GM12878 (cell line): ENCODE measurements around the gene LFNG. TPM values are rescaled to one million over a fixed set of nuclear protein-coding genes. Genes with fewer than 3 reads are reported as not detected.

Experiments used
- ATAC-seq: fragments of 200-7000 bp; cut with Tn5 transposase; 3 replicates; pipeline ENCODE4 v1.9.1; 2020; ENCODE audit warnings: mild to moderate bottlenecking, moderate library complexity
- BruUV-seq: library from RNA; stranded (reverse); fragments of 400-500 nt; replicated peaks from 2 replicates; lab custom pipeline; 2021; lab: Mats Ljungman, UMichigan
- CTCF ChIA-PET: fragments of 300-600 bp; sonication (Branson Sonifier 250); formaldehyde crosslinking; extraction: SDS; loops from one replicate; lab custom pipeline; 2021; ENCODE audit warnings: inconsistent platforms; lab: Yijun Ruan, JAX
- POLR2A ChIA-PET: fragments of 350-600 bp; formaldehyde crosslinking; extraction: SDS; loops from one replicate; lab custom pipeline; 2021; ENCODE audit warnings: inconsistent platforms; lab: Charles Lee
- RAD21 ChIA-PET: fragments of 300-600 bp; sonication (Branson Sonifier 250); formaldehyde crosslinking; loops from one replicate; lab custom pipeline; 2023; ENCODE audit warnings: antibody characterized with exemption; ENCODE audit not compliant: unreplicated experiment; lab: Charles Lee
- SMC1A ChIA-PET: fragments of 300-600 bp; sonication (Branson Sonifier 250); formaldehyde crosslinking; loops from one replicate; lab custom pipeline; 2023; ENCODE audit not compliant: unreplicated experiment, uncharacterized antibody; lab: Charles Lee
- DNase-seq: peaks from one replicate; pipeline ENCODE4 v3.0.0-alpha.2; 2011; ENCODE audit warnings: low read depth, low spot score
- FAIRE-seq: peaks from 3 replicates; lab custom pipeline; 2011; peaks lifted over from hg19 to GRCh38; lab: Jason Lieb, UNC
- H2AFZ ChIP-seq: 2 replicates; pipeline ENCODE4 v1.6.0; 2011; ENCODE audit warnings: low read depth, low read length, control low read depth; ENCODE audit not compliant: control insufficient read depth
- H3K27ac ChIP-seq: 2 replicates; pipeline ENCODE4 v1.5.1; 2011; ENCODE audit warnings: control low read depth; ENCODE audit not compliant: control insufficient read depth, insufficient read depth
- H3K27me3 ChIP-seq, 2 experiments: replicated peaks in 1 of 2; 2 replicates each; pipeline versions ENCODE4 v1.6.0 to v1.6.1; 2011; ENCODE audit warnings: low read length in 1 of 2; ENCODE audit not compliant: control insufficient read depth in 2 of 2, insufficient read depth in 2 of 2
- H3K36me3 ChIP-seq, 2 experiments: 2 replicates each; pipeline ENCODE4 v1.5.1; 2011; ENCODE audit warnings: low read length in 1 of 2; ENCODE audit not compliant: control insufficient read depth in 2 of 2, insufficient read depth in 2 of 2
- H3K4me1 ChIP-seq: 2 replicates; pipeline ENCODE4 v1.6.1; 2011; ENCODE audit warnings: mild to moderate bottlenecking, low read length, moderate library complexity, mixed read lengths; ENCODE audit not compliant: control insufficient read depth, insufficient read depth
- H3K4me2 ChIP-seq: 2 replicates; pipeline ENCODE4 v1.6.0; 2011; ENCODE audit warnings: control low read depth; ENCODE audit not compliant: control insufficient read depth, insufficient read depth
- H3K4me3 ChIP-seq: fragments of 200-600 bp; sonication (generic); 2 replicates; pipeline ENCODE4 v1.5.1; 2016
- H3K79me2 ChIP-seq: 2 replicates; pipeline ENCODE4 v1.6.0; 2011; ENCODE audit warnings: low read length; ENCODE audit not compliant: control insufficient read depth, insufficient read depth
- H3K9ac ChIP-seq: 2 replicates; pipeline ENCODE4 v1.8.0; 2011; ENCODE audit warnings: low read length, control low read depth, mixed read lengths; ENCODE audit not compliant: control insufficient read depth, insufficient read depth
- H3K9me3 ChIP-seq: replicated peaks from 3 replicates; pipeline ENCODE4 v1.5.1; 2011; ENCODE audit warnings: mild to moderate bottlenecking, low read length; ENCODE audit not compliant: control insufficient read depth, insufficient read depth
- H4K20me1 ChIP-seq: 2 replicates; pipeline ENCODE4 v1.6.0; 2011; ENCODE audit not compliant: control insufficient read depth, insufficient read depth
- KAT2A ChIP-seq: conservative IDR thresholded peaks from 2 replicates; pipeline ENCODE4 v1.6.1; 2011; ENCODE audit warnings: low read depth, low read length; ENCODE audit not compliant: control insufficient read depth
- PML ChIP-seq: IDR thresholded peaks from 2 replicates; pipeline ENCODE4 v1.6.1; 2012; ENCODE audit warnings: low read length, inconsistent platforms
- SIX5 ChIP-seq: IDR thresholded peaks from 2 replicates; pipeline ENCODE4 v1.6.1; 2011; ENCODE audit warnings: mild to moderate bottlenecking, low read depth, low read length, moderate library complexity; ENCODE audit not compliant: severe bottlenecking
- ZBED1 ChIP-seq: IDR thresholded peaks from 2 replicates; pipeline ENCODE4 v1.6.1; 2016; ENCODE audit warnings: borderline replicate concordance
- WGBS: methylation state at CpG from one replicate; pipeline ENCODE4 v1.1.6; 2016; ENCODE audit warnings: low lambda C conversion rate; ENCODE audit not compliant: insufficient replicate concordance, insufficient coverage; ENCODE audit errors: missing lambda C conversion rate; 5-methylcytosine and 5-hydroxymethylcytosine counted together
- in situ Hi-C: fragments of 300-500 bp; cut with MboI; formaldehyde crosslinking; loops from 9 replicates; pipeline ENCODE4 v1.14.3; 2018; ENCODE audit warnings: mixed read lengths
- intact Hi-C: fragments of 100-400 bp; cut with micrococcal nuclease; formaldehyde crosslinking; loops from one replicate; pipeline ENCODE4 v1.14.2; 2022; ENCODE audit not compliant: unreplicated experiment
- polyA plus RNA-seq, 11 experiments: library from polyadenylated mRNA; depleted of rRNA in 4 of 11; unstranded in 6 of 11; stranded (reverse) in 5 of 11; fragments of >200 nt; fragmentation: Nextera tagmentation in 4 of 11; fragmentation: Illumina TruSeq in 1 of 11; extraction: Ambion mirVana in 4 of 11; extraction: Trizol in 1 of 11; gene quantifications; 1 replicate in 1 of 11; 2 replicates in 10 of 11; pipeline versions ENCODE4 v1.2.1 to v1.2.3, GENCODE V29; 2011 to 2016; ENCODE audit warnings: inconsistent platforms in 2 of 11, missing spikeins in 2 of 11, low read depth in 1 of 11
- total RNA-seq, 4 experiments: library from RNA; depleted of rRNA in 3 of 4; stranded (reverse); fragments of >200 nt in 3 of 4; fragmentation: Illumina TruSeq in 1 of 4; extraction: Trizol in 1 of 4; gene quantifications; 2 replicates each; pipeline versions ENCODE4 v1.2.1 to v1.2.3, GENCODE V29; 2013 to 2021
- TF ChIP-seq, protein P1 (sequence below), 3 experiments: IDR thresholded peaks in 2 of 3; conservative IDR thresholded peaks in 1 of 3; 2 replicates each; pipeline ENCODE4 v1.5.1; 2011; ENCODE audit warnings: low read depth in 3 of 3, low read length in 3 of 3, mild to moderate bottlenecking in 3 of 3, control low read depth in 2 of 3, moderate library complexity in 2 of 3, inconsistent platforms in 1 of 3, mixed read lengths in 1 of 3; ENCODE audit not compliant: control insufficient read depth in 2 of 3, insufficient read depth in 1 of 3; ENCODE audit errors: extremely low read depth in 1 of 3
- TF ChIP-seq, protein P2 (sequence below): IDR thresholded peaks from 2 replicates; pipeline ENCODE4 v1.6.1; 2011; ENCODE audit warnings: mild to moderate bottlenecking, low read depth, low read length, moderate library complexity; ENCODE audit not compliant: insufficient replicate concordance
- TF ChIP-seq, protein P3 (sequence below): fragments of 450-650 bp; IDR thresholded peaks from 2 replicates; pipeline ENCODE4 v1.6.1; 2018; ENCODE audit warnings: borderline replicate concordance, mild to moderate bottlenecking; ENCODE audit not compliant: partially characterized antibody
- TF ChIP-seq, protein P4 (sequence below): IDR thresholded peaks from 2 replicates; pipeline ENCODE4 v1.6.1; 2011; ENCODE audit warnings: borderline replicate concordance, low read depth, mild to moderate bottlenecking, moderate library complexity, mixed read lengths, low read length; ENCODE audit not compliant: insufficient read depth; ENCODE audit errors: extremely low read length

Gene LFNG
- total and polyA plus RNA-seq, 10 of the 15 experiments (the other 5 are each of a cell fraction or from before 2014, with no cell fraction given): 0.09 to 0.68 (median 0.33) TPM; not detected in 2

DNA sequence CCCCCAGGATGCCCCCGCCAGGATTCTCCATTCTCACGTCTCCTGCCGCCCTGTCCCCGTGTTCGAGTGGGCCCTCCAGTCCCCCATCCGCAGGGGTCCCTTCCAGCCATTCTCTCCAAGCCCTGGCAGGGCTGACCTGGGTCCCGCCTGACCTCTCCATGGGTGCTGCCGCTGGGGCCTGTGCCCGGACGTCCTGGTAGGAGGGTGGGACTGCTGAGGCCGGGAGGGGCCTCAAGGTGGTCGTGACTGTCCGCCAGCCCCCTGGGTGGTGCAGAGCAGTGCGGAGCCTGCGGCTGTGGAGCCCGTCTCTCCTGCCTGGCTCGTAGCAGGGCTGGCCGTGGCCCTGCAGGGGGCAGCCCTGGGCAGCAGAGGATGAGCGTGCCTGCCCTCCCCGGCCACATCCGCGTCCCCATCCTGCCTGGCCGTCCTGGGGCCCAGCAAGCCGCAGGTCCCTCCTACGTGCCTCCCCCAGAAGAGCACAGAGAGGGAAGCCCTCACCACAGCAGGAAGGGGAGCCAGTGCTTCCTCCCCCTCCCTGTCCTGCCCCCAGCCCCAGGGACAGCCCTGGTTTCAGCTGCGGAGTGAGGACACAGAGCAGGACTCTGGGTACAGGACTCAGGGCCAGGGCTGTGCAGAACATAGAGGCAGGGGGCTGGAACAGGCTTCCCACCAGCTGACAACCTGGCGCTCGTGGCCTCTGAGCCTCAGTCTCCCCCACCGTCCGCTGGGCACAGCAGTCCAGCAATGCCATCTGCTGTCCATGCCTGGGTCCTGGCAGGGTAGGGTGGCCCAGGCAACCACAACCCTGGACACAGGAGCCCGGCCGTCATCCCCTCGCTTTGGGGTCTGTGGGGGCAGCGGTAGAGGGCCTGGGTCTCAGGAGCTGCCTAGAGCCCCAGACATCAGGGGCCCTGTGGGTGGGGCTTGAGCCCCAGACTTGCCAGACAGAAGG is 41.9 kb upstream of the LFNG start (continued):
- TF ChIP-seq, protein P1, sequence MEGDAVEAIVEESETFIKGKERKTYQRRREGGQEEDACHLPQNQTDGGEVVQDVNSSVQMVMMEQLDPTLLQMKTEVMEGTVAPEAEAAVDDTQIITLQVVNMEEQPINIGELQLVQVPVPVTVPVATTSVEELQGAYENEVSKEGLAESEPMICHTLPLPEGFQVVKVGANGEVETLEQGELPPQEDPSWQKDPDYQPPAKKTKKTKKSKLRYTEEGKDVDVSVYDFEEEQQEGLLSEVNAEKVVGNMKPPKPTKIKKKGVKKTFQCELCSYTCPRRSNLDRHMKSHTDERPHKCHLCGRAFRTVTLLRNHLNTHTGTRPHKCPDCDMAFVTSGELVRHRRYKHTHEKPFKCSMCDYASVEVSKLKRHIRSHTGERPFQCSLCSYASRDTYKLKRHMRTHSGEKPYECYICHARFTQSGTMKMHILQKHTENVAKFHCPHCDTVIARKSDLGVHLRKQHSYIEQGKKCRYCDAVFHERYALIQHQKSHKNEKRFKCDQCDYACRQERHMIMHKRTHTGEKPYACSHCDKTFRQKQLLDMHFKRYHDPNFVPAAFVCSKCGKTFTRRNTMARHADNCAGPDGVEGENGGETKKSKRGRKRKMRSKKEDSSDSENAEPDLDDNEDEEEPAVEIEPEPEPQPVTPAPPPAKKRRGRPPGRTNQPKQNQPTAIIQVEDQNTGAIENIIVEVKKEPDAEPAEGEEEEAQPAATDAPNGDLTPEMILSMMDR (IDR thresholded peaks at IDR 0.05 in 2 of 3, conservative IDR thresholded peaks at IDR 0.05 in 1 of 3; ENCODE audit: control insufficient read depth in 2 of 3, extremely low read depth in 1 of 3, insufficient read depth in 1 of 3, low read depth in 3 of 3, low read length in 3 of 3): peak; percentile 34 to 74 (median 68); a peak in 4 of 6 replicates

DNA sequence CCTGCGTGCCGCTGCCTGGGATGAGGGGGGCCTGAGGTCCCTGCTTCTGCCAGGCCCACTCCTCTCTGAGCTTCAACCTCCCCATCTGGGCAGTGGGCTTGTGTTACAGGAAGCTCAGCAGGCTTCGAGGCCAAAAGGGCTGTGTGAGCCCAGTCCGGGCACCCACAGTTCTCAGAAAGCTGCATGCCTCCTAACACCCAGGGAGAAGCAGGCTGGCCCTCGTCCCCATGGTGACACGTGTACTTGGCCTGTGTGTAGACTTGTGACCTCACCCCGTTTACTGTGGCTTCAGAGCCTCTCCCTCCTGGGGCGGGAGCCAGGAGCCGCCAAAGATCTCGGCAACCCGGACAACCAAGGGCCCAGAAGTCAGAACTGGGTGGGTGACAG is 41.2 kb upstream of the LFNG start:
- no peaks in the 10 kb centered on the region for H3K4me1 ChIP-seq
- H3K4me2 ChIP-seq: no peak overlapping the region
- no peaks in the 10 kb centered on the region; the same call in 1 of the 3 replicates for H3K9me3 ChIP-seq
- H4K20me1 ChIP-seq: no peaks in the 10 kb centered on the region
- RAD21 ChIA-PET: interaction anchor here (1.0 to 1.4 kb wide), 2 partner anchors 10 to 201 kb away, joined by 3 to 5 read pairs; no protein-coding TSS in a partner anchor
- SMC1A ChIA-PET: interaction anchor here (1.2 kb wide), 1 partner anchor 10 kb away, joined by 3 read pairs; no protein-coding TSS in a partner anchor
- H3K4me3 ChIP-seq: no peak overlapping the region
- no peaks in the 10 kb centered on the region for H3K79me2 ChIP-seq
- no peak overlapping the region for H3K27ac ChIP-seq
- H3K27me3 ChIP-seq: no peaks in the 10 kb centered on the region
- POLR2A ChIA-PET: no interaction called here
- no peak for FAIRE-seq
- no peak overlapping the region for H3K9ac ChIP-seq
- H2AFZ ChIP-seq: no peak overlapping the region
- no TSS peak for BruUV-seq
- WGBS: 47% methylated on average over 11 of the region's 11 CpGs
- no peak for DNase-seq
- ATAC-seq: no peak
- CTCF ChIA-PET: interaction anchor here (0.8 to 1.4 kb wide), 3 partner anchors 27 to 173 kb away, joined by 3 read pairs; no protein-coding TSS in a partner anchor
- in situ Hi-C loops: no loop called here
- intact Hi-C loops: no loop called here
- no peaks in the 10 kb centered on the region for H3K36me3 ChIP-seq
- TF ChIP-seq ZBED1 (no peak), KAT2A (no peak), PML (no peak), SIX5 (no peak)
- TF ChIP-seq, protein P2, sequence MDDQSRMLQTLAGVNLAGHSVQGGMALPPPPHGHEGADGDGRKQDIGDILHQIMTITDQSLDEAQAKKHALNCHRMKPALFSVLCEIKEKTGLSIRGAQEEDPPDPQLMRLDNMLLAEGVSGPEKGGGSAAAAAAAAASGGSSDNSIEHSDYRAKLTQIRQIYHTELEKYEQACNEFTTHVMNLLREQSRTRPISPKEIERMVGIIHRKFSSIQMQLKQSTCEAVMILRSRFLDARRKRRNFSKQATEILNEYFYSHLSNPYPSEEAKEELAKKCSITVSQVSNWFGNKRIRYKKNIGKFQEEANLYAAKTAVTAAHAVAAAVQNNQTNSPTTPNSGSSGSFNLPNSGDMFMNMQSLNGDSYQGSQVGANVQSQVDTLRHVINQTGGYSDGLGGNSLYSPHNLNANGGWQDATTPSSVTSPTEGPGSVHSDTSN: no peak
- TF ChIP-seq, protein P3, sequence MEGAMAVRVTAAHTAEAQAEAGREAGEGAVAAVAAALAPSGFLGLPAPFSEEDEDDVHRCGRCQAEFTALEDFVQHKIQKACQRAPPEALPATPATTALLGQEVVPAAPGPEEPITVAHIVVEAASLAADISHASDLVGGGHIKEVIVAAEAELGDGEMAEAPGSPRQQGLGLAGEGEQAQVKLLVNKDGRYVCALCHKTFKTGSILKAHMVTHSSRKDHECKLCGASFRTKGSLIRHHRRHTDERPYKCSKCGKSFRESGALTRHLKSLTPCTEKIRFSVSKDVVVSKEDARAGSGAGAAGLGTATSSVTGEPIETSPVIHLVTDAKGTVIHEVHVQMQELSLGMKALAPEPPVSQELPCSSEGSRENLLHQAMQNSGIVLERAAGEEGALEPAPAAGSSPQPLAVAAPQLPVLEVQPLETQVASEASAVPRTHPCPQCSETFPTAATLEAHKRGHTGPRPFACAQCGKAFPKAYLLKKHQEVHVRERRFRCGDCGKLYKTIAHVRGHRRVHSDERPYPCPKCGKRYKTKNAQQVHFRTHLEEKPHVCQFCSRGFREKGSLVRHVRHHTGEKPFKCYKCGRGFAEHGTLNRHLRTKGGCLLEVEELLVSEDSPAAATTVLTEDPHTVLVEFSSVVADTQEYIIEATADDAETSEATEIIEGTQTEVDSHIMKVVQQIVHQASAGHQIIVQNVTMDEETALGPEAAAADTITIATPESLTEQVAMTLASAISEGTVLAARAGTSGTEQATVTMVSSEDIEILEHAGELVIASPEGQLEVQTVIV: no peak
- TF ChIP-seq, protein P4, sequence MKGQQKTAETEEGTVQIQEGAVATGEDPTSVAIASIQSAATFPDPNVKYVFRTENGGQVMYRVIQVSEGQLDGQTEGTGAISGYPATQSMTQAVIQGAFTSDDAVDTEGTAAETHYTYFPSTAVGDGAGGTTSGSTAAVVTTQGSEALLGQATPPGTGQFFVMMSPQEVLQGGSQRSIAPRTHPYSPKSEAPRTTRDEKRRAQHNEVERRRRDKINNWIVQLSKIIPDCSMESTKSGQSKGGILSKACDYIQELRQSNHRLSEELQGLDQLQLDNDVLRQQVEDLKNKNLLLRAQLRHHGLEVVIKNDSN: no peak
